Panc1 (cell line): Measurements from ENCODE around the gene CADPS2.

Source experiments
- CTCF ChIP-seq: fragments of 450-650 bp; IDR thresholded peaks from 2 replicates; pipeline ENCODE4 v1.5.1; 2017; ENCODE audit warnings: mild to moderate bottlenecking
- POLR2AphosphoS5 ChIP-seq: IDR thresholded peaks from 2 replicates; pipeline ENCODE4 v1.6.1; 2012; ENCODE audit warnings: mild to moderate bottlenecking, low read depth, low read length, moderate library complexity
- REST ChIP-seq, 2 experiments: IDR thresholded peaks; 2 replicates each; pipeline ENCODE4 v1.6.1; 2011 to 2012; ENCODE audit warnings: low read depth in 2 of 2, control low read depth in 1 of 2, low read length in 1 of 2, mild to moderate bottlenecking in 1 of 2, moderate library complexity in 1 of 2; ENCODE audit not compliant: insufficient read depth in 1 of 2
- SIN3A ChIP-seq: IDR thresholded peaks from 2 replicates; pipeline ENCODE4 v1.6.1; 2012; ENCODE audit warnings: low read depth, mild to moderate bottlenecking, low read length, moderate library complexity, borderline replicate concordance; ENCODE audit not compliant: insufficient read depth

- TF ChIP-seq CTCF: no peak
- no peak for TF ChIP-seq SIN3A
- TF ChIP-seq REST (IDR thresholded peaks at IDR 0.05; ENCODE audit: insufficient read depth in 1 of 2, low read depth in 2 of 2, low read length in 1 of 2): no peak
- TF ChIP-seq POLR2AphosphoS5: no peak
Measured at GRCh38 chr7:122311734-122312450, 574.4 kb downstream of the CADPS2 start.
